ENCODE data around the gene PLA2G4F.

PLA2G4F gene

DNA sequence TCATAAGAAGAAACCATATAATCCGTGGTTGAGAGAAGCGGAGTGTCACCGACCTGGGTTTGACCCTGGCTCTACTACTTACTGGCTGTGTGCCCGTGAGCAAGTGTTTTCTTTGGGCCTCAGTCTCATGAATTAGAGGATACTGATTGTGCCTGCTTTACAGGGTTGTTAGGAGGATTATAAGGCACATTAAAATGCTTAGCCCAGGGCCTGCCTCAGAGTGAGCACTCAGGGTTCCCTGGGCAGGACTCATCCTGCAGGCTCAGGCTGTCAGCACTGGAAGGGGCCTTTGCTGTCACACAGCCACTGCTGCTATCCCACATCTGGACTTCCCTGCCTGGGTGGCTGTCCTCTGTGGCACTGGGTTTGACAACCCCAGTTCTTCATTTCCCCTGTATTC lies 4.7 kb downstream of the PLA2G4F start:
- Histone ChIP-seq H3K9ac (ENCODE audit: low read length) (no peak overlapping the region), H2AK5ac (ENCODE audit: low read length, severe bottlenecking) (no peak overlapping the region), H3K27ac (ENCODE audit: low read length, poor library complexity, severe bottlenecking) (no peak overlapping the region), H2BK120ac (ENCODE audit: low read depth, low read length) (no peak overlapping the region), H4K8ac (ENCODE audit: low read length) (peak overlapping the region; percentile 19), H2AFZ (ENCODE audit: low read depth, low read length) (no peak overlapping the region), H2BK12ac (ENCODE audit: low read length in 2 of 2) (no peak overlapping the region), H3K79me1 (replicated peaks; ENCODE audit: low read length, poor library complexity, severe bottlenecking) (no peaks in the 10 kb centered on the region), H3K36me3 (ENCODE audit: control insufficient read depth in 1 of 2, insufficient read depth in 2 of 2, low read depth in 1 of 2, low read length in 2 of 2) (no peaks in the 10 kb centered on the region), H2BK15ac (ENCODE audit: low read depth, poor library complexity, severe bottlenecking) (no peak overlapping the region), H3K9me3 (ENCODE audit: control insufficient read depth, low read length) (no peaks in the 10 kb centered on the region), H3K4ac (ENCODE audit: low read depth in 1 of 2, low read length in 2 of 2) (no peak overlapping the region), H4K91ac (ENCODE audit: low read length) (no peak overlapping the region), H3K14ac (ENCODE audit: low read length in 2 of 2) (no peak overlapping the region), H2BK5ac (ENCODE audit: low read depth, low read length, poor library complexity, severe bottlenecking) (no peak overlapping the region), H3K4me1 (ENCODE audit: control insufficient read depth, insufficient read depth, low read depth, low read length) (peaks cover 20% of the 10 kb centered on the region), H3K4me3 (ENCODE audit: insufficient read depth in 1 of 2, low read depth in 1 of 2, low read length in 2 of 2) (no peak overlapping the region), H3K27me3 (ENCODE audit: control insufficient read depth in 1 of 2, insufficient read depth in 1 of 2, low read length in 2 of 2) (peaks cover 0 to 59% of the 10 kb centered on the region in 2 experiments), H3K4me2 (ENCODE audit: low read length, poor library complexity, severe bottlenecking) (no peak overlapping the region), H3K23ac (ENCODE audit: low read length in 2 of 2) (no peak overlapping the region), H3K18ac (ENCODE audit: low read depth in 1 of 2, low read length in 2 of 2) (no peak overlapping the region)
- DNase-seq, result no peak
- 92% methylated on average over 4 of the region's 4 CpGs for WGBS

- no peak overlapping the region for H3K4me3 ChIP-seq (ENCODE audit: insufficient read depth in 1 of 2, low read depth in 1 of 2, low read length in 2 of 2)
- peaks cover 16% of the 10 kb centered on the region for H3K4me1 ChIP-seq (ENCODE audit: control insufficient read depth, insufficient read depth, low read depth, low read length)
- WGBS, result 75% methylated on average over 8 of the region's 10 CpGs
These were observed 5.3 kb downstream of the PLA2G4F start for GRCh38 chr15:42151141-42151561.

DNA sequence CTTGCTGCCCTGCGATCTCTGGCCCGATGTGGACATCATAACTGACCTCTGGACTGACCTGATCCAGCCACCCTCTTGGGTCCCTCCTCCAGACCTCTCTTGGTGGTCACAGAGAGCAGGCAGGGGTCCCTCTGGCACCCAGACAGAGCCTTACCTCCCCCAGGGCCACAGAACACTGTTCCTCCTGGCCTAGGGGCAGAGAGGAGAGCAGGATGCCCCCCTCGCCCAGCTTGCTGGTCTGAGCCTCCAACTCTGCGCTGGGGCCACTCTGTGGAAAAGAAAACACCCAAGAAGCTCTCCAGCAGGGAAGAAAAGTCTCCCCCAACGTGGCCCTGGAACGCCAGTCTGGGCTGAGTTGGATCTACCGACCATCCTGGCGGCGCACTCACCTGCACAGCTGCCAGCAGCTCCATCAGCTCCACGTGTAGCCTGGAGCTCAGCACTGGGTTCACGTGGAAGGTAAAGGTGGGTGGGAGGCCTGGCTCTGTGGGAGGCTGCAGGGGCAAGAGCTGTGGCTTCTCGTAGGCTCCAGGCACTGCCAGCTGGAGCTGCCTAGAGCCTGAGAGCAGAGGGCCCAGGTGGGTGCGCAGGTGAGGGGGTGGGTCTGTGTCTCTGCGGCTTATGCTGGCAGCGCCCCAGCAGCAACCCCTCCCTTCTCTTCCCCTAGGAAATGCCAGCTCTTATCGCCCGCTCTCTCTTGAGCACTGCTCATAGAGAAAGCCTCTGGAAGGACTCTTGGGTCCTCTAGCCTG lies 6.0 kb downstream of the PLA2G4F start:
- WGBS, result 83% methylated on average over 17 of the region's 17 CpGs
- Histone ChIP-seq H2BK15ac (ENCODE audit: low read depth, poor library complexity, severe bottlenecking) (no peak overlapping the region), H3K27ac (ENCODE audit: low read length, poor library complexity, severe bottlenecking) (no peak overlapping the region), H2AFZ (ENCODE audit: low read depth, low read length) (no peak overlapping the region), H3K36me3 (ENCODE audit: control insufficient read depth in 1 of 2, insufficient read depth in 2 of 2, low read depth in 1 of 2, low read length in 2 of 2) (no peaks in the 10 kb centered on the region), H3K23ac (ENCODE audit: low read length in 2 of 2) (peak overlapping the region in 1 of 2 experiments; percentile 41), H3K9ac (ENCODE audit: low read length) (no peak overlapping the region), H2BK120ac (ENCODE audit: low read depth, low read length) (no peak overlapping the region), H2BK5ac (ENCODE audit: low read depth, low read length, poor library complexity, severe bottlenecking) (no peak overlapping the region), H4K91ac (ENCODE audit: low read length) (peak overlapping the region; percentile 40), H2AK5ac (ENCODE audit: low read length, severe bottlenecking) (no peak overlapping the region), H3K4me3 (ENCODE audit: insufficient read depth in 1 of 2, low read depth in 1 of 2, low read length in 2 of 2) (no peak overlapping the region), H3K27me3 (ENCODE audit: control insufficient read depth in 1 of 2, insufficient read depth in 1 of 2, low read length in 2 of 2) (peaks cover 7 to 63% of the 10 kb centered on the region in 2 experiments), H3K14ac (ENCODE audit: low read length in 2 of 2) (no peak overlapping the region), H3K4me2 (ENCODE audit: low read length, poor library complexity, severe bottlenecking) (no peak overlapping the region), H3K4ac (ENCODE audit: low read depth in 1 of 2, low read length in 2 of 2) (no peak overlapping the region), H2BK12ac (ENCODE audit: low read length in 2 of 2) (no peak overlapping the region), H3K9me3 (ENCODE audit: control insufficient read depth, low read length) (no peaks in the 10 kb centered on the region), H3K18ac (ENCODE audit: low read depth in 1 of 2, low read length in 2 of 2) (no peak overlapping the region), H4K8ac (ENCODE audit: low read length) (no peak overlapping the region), H3K79me1 (replicated peaks; ENCODE audit: low read length, poor library complexity, severe bottlenecking) (no peaks in the 10 kb centered on the region), H3K4me1 (ENCODE audit: control insufficient read depth, insufficient read depth, low read depth, low read length) (peaks cover 10% of the 10 kb centered on the region)
- no peak for DNase-seq

More at GRCh38 chr15:42151141-42151561, 5.3 kb downstream of the PLA2G4F start:
- Histone ChIP-seq H2BK12ac (ENCODE audit: low read length in 2 of 2) (no peak overlapping the region), H3K27ac (ENCODE audit: low read length, poor library complexity, severe bottlenecking) (no peak overlapping the region), H3K18ac (ENCODE audit: low read depth in 1 of 2, low read length in 2 of 2) (no peak overlapping the region), H2BK120ac (ENCODE audit: low read depth, low read length) (no peak overlapping the region), H2BK15ac (ENCODE audit: low read depth, poor library complexity, severe bottlenecking) (peak overlapping the region; percentile 17), H3K9ac (ENCODE audit: low read length) (no peak overlapping the region), H3K9me3 (ENCODE audit: control insufficient read depth, low read length) (no peaks in the 10 kb centered on the region), H3K79me1 (replicated peaks; ENCODE audit: low read length, poor library complexity, severe bottlenecking) (no peaks in the 10 kb centered on the region), H3K27me3 (ENCODE audit: control insufficient read depth in 1 of 2, insufficient read depth in 1 of 2, low read length in 2 of 2) (peaks cover 0 to 63% of the 10 kb centered on the region in 2 experiments), H2BK5ac (ENCODE audit: low read depth, low read length, poor library complexity, severe bottlenecking) (no peak overlapping the region), H3K14ac (ENCODE audit: low read length in 2 of 2) (no peak overlapping the region), H4K8ac (ENCODE audit: low read length) (no peak overlapping the region), H3K36me3 (ENCODE audit: control insufficient read depth in 1 of 2, insufficient read depth in 2 of 2, low read depth in 1 of 2, low read length in 2 of 2) (no peaks in the 10 kb centered on the region), H2AK5ac (ENCODE audit: low read length, severe bottlenecking) (no peak overlapping the region), H3K4ac (ENCODE audit: low read depth in 1 of 2, low read length in 2 of 2) (no peak overlapping the region), H3K23ac (ENCODE audit: low read length in 2 of 2) (no peak overlapping the region), H3K4me2 (ENCODE audit: low read length, poor library complexity, severe bottlenecking) (no peak overlapping the region), H2AFZ (ENCODE audit: low read depth, low read length) (no peak overlapping the region), H4K91ac (ENCODE audit: low read length) (no peak overlapping the region)
- DNase-seq, result no peak

GRCh38 chr15:42149493-42150218 lies 6.8 kb downstream of the PLA2G4F start:
- Histone ChIP-seq H3K18ac (ENCODE audit: low read depth in 1 of 2, low read length in 2 of 2) (no peak overlapping the region), H4K8ac (ENCODE audit: low read length) (no peak overlapping the region), H3K14ac (ENCODE audit: low read length in 2 of 2) (no peak overlapping the region), H2BK12ac (ENCODE audit: low read length in 2 of 2) (peak overlapping the region in 1 of 2 experiments; percentile 6), H2BK120ac (ENCODE audit: low read depth, low read length) (no peak overlapping the region), H2AFZ (ENCODE audit: low read depth, low read length) (no peak overlapping the region), H3K27ac (ENCODE audit: low read length, poor library complexity, severe bottlenecking) (no peak overlapping the region), H3K9ac (ENCODE audit: low read length) (no peak overlapping the region), H2BK5ac (ENCODE audit: low read depth, low read length, poor library complexity, severe bottlenecking) (no peak overlapping the region), H3K79me1 (replicated peaks; ENCODE audit: low read length, poor library complexity, severe bottlenecking) (no peaks in the 10 kb centered on the region), H3K27me3 (ENCODE audit: control insufficient read depth in 1 of 2, insufficient read depth in 1 of 2, low read length in 2 of 2) (peaks cover 14 to 63% of the 10 kb centered on the region in 2 experiments), H3K36me3 (ENCODE audit: control insufficient read depth in 1 of 2, insufficient read depth in 2 of 2, low read depth in 1 of 2, low read length in 2 of 2) (no peaks in the 10 kb centered on the region), H3K4ac (ENCODE audit: low read depth in 1 of 2, low read length in 2 of 2) (no peak overlapping the region), H2BK15ac (ENCODE audit: low read depth, poor library complexity, severe bottlenecking) (no peak overlapping the region), H3K23ac (ENCODE audit: low read length in 2 of 2) (peak overlapping the region in 1 of 2 experiments; percentile 30), H3K4me2 (ENCODE audit: low read length, poor library complexity, severe bottlenecking) (no peak overlapping the region), H3K4me3 (ENCODE audit: insufficient read depth in 1 of 2, low read depth in 1 of 2, low read length in 2 of 2) (no peak overlapping the region), H3K9me3 (ENCODE audit: control insufficient read depth, low read length) (no peaks in the 10 kb centered on the region), H2AK5ac (ENCODE audit: low read length, severe bottlenecking) (no peak overlapping the region), H3K4me1 (ENCODE audit: control insufficient read depth, insufficient read depth, low read depth, low read length) (peaks cover 5% of the 10 kb centered on the region), H4K91ac (ENCODE audit: low read length) (no peak overlapping the region)
- DNase-seq, result no peak
- WGBS, result 90% methylated on average over 14 of the region's 14 CpGs
